K562 (cell line): ENCODE results near the gene MACF1. TPM values are rescaled to one million over a fixed set of nuclear protein-coding genes. Genes with fewer than 3 reads are reported as not detected.

Experiments
- ARID3A ChIP-seq: IDR thresholded peaks from 2 replicates; pipeline ENCODE4 v1.6.1; 2012; ENCODE audit warnings: low read depth, low read length, improper control_type of control experiment, borderline replicate concordance
- ATF1 ChIP-seq, 2 experiments: fragments of 450-650 bp in 1 of 2; IDR thresholded peaks; 2 replicates each; pipeline ENCODE4 v1.6.1; 2016; ENCODE audit warnings: missing compliant biosample characterization in 1 of 2, missing genetic modification characterization in 1 of 2
- CREM ChIP-seq: IDR thresholded peaks from 2 replicates; pipeline ENCODE4 v1.6.1; 2014; ENCODE audit warnings: antibody characterized with exemption, low read depth
- EP400 ChIP-seq: fragments of 450-650 bp; IDR thresholded peaks from 2 replicates; pipeline ENCODE4 v1.6.1; 2017; ENCODE audit warnings: antibody characterized with exemption, mild to moderate bottlenecking, moderate library complexity
- HDAC2 ChIP-seq: fragments of 450-650 bp; IDR thresholded peaks from 2 replicates; pipeline ENCODE4 v1.6.1; 2016; ENCODE audit warnings: mild to moderate bottlenecking
- MAFK ChIP-seq: IDR thresholded peaks from 2 replicates; pipeline ENCODE4 v1.6.1; 2011; ENCODE audit warnings: low read length, improper control_type of control experiment
- MAZ ChIP-seq, 2 experiments: fragments of 450-650 bp in 1 of 2; sonication (generic) in 1 of 2; formaldehyde crosslinking; IDR thresholded peaks in 1 of 2; conservative IDR thresholded peaks in 1 of 2; 2 replicates each; pipeline versions ENCODE4 v1.4.0 to v1.5.0; 2020; ENCODE audit warnings: mild to moderate bottlenecking in 1 of 2, missing genetic modification reagents in 1 of 2
- PKNOX1 ChIP-seq: fragments of 450-650 bp; IDR thresholded peaks from 2 replicates; pipeline ENCODE4 v1.6.1; 2016
- RCOR1 ChIP-seq, 2 experiments: IDR thresholded peaks; 2 replicates each; pipeline ENCODE4 v1.6.1; 2012; ENCODE audit warnings: low read depth in 2 of 2, low read length in 2 of 2, borderline replicate concordance in 1 of 2, improper control_type of control experiment in 1 of 2
- TRIM24 ChIP-seq, 2 experiments: fragments of 450-650 bp; IDR thresholded peaks; 2 replicates each; pipeline ENCODE4 v1.6.1; 2016
- ZNF318 ChIP-seq, 2 experiments: fragments of 450-650 bp; IDR thresholded peaks; 2 replicates each; pipeline ENCODE4 v1.6.1; 2016; ENCODE audit warnings: mild to moderate bottlenecking in 2 of 2, borderline replicate concordance in 1 of 2, low read depth in 1 of 2, moderate library complexity in 1 of 2
- ZNF511 ChIP-seq: sonication (generic); formaldehyde crosslinking; IDR thresholded peaks from 2 replicates; pipeline ENCODE4 v1.8.0; 2022; ENCODE audit warnings: mild to moderate bottlenecking, missing genetic modification reagents
- polyA plus RNA-seq, 8 experiments: library from polyadenylated mRNA; depleted of rRNA in 4 of 8; stranded (reverse) in 5 of 8; unstranded in 3 of 8; fragments of >200 nt; fragmentation: Nextera tagmentation in 2 of 8; fragmentation: Illumina TruSeq in 1 of 8; extraction: Ambion mirVana in 2 of 8; extraction: Trizol in 1 of 8; gene quantifications; 2 replicates each; pipeline versions ENCODE4 v1.2.1 to v1.2.3, GENCODE V29; 2011 to 2014; ENCODE audit warnings: inconsistent platforms in 1 of 8, missing spikeins in 1 of 8
- total RNA-seq, 7 experiments: library from RNA; depleted of rRNA in 6 of 7; stranded (reverse); fragments of >200 nt in 6 of 7; fragmentation: Illumina TruSeq in 2 of 7; extraction: Trizol in 2 of 7; gene quantifications; 2 replicates each; pipeline versions ENCODE4 v1.2.1 to v1.2.3, GENCODE V29; 2011 to 2021; ENCODE audit warnings: low replicate concordance in 1 of 7

MACF1 gene
- total and polyA plus RNA-seq, 9 of the 15 experiments (the other 6 are each of a cell fraction or from before 2014, with no cell fraction given) = 13.2 to 232 (median 112) TPM

- TF ChIP-seq MAZ (CRISPR knock-in tag; conservative IDR thresholded peaks at IDR 0.05 in 1 of 2, IDR thresholded peaks at IDR 0.05 in 1 of 2) (0 out of 4 replicates have a peak, but pooled peaks of 1 of the 2 experiments have one; percentile 26), ATF1 (CRISPR knock-in tag; IDR thresholded peaks at IDR 0.05) (no peak), ATF1 (tag; IDR thresholded peaks at IDR 0.05) (peak; percentile 44; the same call in 1 of the 2 replicates), EP400 (peak; percentile 29), TRIM24 (IDR thresholded peaks at IDR 0.05) (peak in 1 of 2 experiments; percentile 53; a peak in 1 of 4 replicates), ARID3A (peak; percentile 63; the same call in 1 of the 2 replicates), CREM (peak; percentile 56), HDAC2 (peak; percentile 31; the same call in 1 of the 2 replicates), ZNF511 (CRISPR knock-in tag) (peak; percentile 29; the same call in 1 of the 2 replicates), MAFK (0 out of 2 replicates have a peak, but pooled peaks have one; percentile 5), RCOR1 (IDR thresholded peaks at IDR 0.05; ENCODE audit: borderline replicate concordance in 1 of 2, low read depth in 2 of 2, low read length in 2 of 2) (peak in 1 of 2 experiments; percentile 45; a peak in 1 of 4 replicates), ZNF318 (IDR thresholded peaks at IDR 0.05; ENCODE audit: borderline replicate concordance in 1 of 2, low read depth in 1 of 2) (peak in 1 of 2 experiments; percentile 72; a peak in 1 of 4 replicates), PKNOX1 (peak; percentile 86)
Observed at GRCh38 chr1:39183503-39184353, 20.8 kb upstream of the MACF1 start (continued).
